ENCODE measurements around the gene BCL2L14.
"Not testable (repeated sequence)": the region's sequence is repeated elsewhere in the genome, so short reads cannot be mapped to it uniquely, and the experiment has no call there.

The BCL2L14 gene

DNA sequence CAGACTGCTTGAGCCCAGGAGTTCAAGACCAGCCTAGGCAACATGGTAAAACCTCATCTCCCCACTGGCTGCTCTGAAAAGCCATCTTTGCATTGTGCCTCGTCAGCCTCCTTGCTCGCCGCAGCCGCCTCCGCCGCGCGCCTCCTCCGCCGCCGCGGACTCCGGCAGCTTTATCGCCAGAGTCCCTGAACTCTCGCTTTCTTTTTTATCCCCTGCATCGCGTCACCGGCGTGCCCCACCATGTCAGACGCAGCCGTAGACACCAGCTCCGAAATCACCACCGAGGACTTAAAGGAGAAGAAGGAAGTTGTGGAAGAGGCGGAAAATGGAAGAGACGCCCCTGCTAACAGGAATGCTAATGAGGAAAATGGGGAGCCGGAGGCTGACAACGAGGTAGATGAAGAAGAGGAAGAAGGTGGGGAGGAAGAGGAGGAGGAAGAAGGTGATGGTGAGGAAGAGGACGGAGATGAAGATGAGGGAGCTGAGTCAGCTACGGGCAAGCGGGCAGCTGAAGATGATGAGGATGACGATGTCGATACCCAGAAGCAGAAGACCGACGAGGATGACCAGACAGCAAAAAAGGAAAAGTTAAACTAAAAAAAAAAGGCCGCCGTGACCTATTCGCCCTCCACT is 40.3 kb downstream of the BCL2L14 start:
- not testable (repeated sequence) for DNase-seq

DNA sequence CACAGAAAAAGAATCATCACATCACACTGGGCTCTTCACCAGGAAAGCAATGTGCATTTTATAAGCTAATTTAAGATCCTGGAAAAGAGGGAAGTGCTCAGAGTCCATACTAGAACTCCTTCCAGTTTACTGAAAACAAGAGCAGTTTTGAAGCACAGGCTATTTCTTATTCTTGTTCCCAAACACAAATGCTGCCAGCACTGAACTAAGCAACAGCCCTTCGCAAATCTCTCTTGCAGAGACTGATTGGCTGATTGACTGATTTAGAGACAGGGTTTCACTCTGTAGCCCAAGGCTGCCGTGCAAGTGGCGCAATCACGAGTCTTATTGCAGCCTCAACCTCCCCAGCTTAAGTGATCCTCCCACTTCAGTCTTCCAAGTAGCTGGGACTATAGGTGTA is 44.8 kb downstream of the BCL2L14 start:
- DNase-seq: no peak

DNA sequence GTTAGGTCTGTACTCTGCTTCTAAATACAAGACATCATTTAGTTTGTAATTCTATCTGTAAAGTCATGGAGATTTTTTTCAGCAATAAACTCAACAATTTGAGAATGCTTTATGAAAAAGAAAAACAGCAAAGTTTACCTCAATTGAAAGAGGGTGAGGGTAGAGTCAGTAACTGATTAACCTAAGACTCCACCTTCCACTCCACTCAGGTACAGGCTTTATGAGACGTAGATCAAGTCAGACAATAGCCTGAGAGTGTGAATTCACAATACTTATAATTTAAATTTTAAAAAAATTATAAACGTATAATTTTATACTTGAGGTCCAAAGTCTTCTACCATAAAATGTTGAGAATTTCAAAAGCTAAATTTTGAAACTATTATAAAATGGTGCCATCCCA is 45.9 kb downstream of the BCL2L14 start:
- DNase-seq: no peak

DNA sequence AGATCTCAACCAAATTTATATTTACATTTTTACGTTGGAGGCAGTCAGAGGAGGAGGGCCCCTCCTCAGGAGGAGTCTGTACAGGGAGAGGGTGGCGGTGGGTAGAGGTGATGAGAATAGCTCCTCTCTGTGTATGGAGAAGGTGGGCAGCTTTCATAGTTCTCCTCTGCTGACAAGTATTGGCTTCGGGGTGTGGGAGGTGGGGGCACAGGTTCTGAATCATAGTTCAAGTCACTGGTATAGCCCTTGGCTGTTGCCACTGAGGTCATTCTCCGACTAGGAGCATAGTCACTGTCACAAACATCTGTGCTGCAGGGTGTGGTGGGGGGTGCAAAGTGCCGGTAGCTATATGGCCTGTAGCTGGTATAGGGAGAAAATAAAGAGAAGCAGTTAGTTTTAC is 50.3 kb downstream of the BCL2L14 start:
- DNase-seq: no peak

DNA sequence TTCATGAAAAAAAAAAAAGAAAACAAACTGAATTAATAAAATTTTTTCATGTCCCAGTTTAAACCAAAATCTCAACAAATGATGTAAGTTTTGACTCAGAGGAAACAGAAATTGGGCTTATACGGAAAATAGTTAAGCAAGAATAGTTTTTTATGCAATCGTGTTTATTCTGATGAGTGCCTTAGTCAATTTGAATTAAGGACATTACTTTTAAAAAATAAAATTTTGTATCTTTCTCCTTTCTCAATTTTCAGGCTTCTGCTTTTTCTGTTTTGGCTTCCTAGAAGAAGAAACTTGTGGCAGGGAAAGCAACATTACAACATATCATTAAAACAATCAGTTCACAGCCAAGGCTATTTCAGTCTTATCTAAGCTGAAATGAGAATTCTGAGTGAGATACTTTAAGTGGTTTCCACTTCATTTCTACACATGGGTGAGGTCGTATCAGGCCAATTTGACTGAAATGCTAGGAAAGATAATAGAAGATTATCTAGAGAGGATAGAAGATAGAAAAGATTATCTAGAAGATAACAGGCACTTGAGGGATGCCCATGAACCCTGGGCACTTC is 52.4 kb downstream of the BCL2L14 start:
- no peak for DNase-seq

DNA sequence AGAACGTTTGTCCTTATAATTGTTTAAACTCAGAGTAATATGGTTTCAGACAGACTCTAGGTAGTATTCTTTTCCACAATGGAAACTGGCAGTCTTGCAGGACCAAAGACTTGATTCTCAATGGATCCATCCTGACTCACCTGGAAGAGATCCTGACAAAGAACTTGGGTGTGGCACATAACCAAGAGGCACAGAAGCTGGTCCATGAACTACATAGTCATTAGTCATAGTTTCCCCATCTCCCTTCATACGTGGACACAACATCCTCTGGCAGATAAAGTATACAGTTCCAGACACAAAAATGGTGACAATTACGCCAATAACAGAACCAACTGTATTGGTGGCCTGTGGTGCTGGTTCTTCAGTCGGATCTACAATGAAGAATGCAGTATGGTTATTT is 55.8 kb downstream of the BCL2L14 start:
- no peak for DNase-seq

DNA sequence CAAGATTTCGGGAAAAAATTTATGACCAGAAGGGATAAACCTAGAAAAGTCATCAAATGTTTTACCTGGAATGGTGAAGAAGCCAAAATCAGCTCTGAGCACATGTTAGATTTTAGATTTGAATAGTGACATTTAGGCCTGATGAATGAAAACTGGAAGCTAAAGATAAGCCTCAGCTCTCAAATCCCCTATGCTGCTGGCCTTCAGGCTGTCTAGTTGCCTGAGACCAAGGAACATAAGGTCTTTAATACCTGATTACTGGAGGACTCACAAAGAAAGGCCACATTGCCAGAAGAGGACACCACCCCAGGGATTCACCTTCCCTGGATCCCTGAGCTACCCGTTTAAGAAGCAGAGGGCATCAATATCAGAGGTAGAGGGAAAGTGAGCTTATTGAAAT is 56.6 kb downstream of the BCL2L14 start:
- DNase-seq: no peak

DNA sequence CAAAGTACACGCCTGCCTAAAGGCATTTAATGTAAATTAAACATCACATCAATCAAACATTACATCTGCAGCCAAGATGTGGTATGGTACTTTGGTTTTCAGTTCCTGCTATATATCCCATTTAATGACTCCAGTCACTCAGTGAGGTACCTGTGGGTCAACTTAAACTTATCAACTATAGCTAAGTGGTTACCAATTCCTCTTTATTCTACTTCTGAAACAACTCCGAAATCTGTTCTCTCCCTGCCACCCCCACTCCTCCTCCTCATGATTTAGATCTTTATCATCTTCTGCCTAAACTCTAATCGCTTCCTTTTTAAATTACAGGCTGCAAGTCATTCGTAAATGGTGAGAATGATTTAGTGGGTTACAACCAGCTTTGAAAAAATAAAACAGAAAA is 57.9 kb downstream of the BCL2L14 start:
- DNase-seq: no peak

DNA sequence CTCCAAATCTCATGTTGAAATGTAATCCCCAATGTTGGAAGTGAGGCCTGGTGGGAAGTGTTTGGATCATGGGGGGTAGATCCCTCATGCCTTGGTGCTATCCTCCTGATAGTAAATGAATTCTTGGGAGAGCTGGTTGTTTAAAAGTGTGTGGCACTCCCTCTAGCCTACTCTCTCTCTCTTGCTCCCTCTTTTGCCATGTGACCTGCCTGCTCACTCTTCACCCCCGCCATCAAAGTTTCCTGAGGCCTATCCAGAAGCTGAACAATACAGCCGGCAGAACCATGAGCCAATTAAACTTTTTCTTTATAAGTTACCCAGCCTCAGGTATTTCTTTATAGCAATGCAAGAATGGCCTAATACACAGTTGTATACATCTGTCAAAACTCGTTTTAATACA is 62.5 kb downstream of the BCL2L14 start:
- no peak for DNase-seq

DNA sequence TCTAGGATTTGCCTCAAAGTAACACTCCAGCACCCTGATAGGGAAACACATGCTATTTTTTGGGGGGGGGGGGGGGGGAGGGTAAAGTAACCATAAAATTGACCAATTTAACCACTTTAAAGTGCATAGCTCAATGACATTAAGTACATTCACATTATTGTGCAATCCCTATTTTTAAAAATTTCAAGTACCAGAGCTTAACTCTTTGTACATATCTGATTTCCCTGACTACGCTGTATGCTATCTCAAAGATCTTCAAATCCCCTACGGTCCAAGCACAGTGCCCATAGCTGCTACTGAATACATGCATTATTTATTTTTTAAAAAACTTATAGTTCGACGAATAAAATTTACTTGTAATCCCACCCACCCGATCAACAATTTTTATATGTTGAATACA is 63.0 kb downstream of the BCL2L14 start:
- DNase-seq: no peak

DNA sequence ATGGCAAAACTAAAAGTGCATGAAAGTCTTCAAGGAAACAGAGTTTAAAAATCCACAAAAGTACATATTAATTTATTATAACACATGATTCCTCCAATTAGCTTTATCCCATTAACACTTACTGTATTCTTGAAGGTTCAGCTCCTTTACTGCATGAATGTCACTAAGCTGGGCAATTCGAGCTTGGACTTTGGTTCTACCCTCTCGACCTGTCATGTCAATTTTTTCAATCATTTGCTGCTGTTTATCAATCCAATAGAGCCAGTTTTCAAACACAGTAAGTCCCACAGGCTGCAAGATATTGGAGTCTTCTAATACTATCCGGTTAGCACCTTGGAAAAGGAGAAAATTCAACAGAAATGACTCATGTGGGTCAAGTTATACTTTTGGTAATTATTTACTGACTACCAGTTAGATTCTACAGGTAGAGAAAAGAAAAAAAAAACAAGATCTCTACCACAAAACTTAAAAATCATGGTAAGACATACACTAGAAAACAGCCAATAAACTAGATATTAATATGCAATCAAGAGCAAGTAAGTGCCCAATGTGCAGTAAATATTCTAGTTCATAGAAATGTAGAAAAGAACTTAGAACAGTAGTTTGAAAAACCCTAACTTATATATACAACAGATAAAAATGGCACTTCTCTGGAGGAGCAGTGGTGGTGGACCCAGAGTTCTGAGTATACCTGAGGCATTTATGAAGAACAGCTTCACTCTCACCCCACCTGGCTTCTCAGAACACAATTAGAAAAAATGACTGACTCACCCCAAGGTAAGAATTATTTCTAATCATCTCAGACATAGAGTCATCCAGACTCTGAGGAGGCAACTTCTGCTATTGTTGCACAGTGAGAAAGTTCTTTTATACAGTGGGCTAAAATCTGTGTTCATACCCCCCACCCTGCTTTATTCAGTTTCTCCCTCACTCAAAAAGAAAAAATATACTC is 67.7 kb downstream of the BCL2L14 start:
- no peak for DNase-seq

DNA sequence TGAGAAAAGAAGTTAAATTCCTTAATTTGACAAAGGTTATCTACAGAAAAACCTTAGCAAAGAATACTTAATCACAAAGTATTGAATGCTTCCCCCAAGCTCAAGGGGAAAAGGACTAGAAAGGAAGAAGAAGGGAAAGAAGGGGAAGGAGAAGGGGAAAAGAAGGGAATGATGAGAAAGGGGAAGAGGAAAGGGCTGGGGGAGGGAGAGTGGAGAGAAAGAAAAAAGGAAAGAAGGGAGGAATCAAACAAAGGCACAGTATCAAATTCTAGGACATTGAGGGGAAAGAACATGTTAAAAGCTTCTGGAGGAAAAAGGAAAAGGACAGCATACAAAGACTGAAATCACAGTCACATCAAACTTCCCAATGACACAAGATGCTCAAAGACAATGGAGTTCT is 70.3 kb downstream of the BCL2L14 start:
- DNase-seq: no peak

DNA sequence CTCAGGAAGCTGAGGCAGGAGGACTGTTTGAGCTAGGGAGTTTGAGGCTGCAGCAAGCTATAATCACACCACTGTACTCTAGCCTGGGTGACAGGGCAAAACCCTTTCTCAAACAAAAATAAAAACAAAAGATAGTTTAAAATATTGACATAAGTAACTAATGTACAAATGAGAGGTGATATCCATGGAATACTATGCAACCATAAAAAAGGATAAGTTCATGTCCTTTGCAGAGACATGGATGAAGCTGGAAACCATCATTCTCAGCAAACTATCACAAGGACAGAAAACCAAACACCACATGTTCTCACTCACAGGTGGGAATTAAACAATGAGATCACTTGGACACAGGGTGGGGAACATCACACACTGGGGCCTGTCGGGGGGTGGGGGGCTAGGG is 73.8 kb downstream of the BCL2L14 start:
- not testable (repeated sequence) for DNase-seq

DNA sequence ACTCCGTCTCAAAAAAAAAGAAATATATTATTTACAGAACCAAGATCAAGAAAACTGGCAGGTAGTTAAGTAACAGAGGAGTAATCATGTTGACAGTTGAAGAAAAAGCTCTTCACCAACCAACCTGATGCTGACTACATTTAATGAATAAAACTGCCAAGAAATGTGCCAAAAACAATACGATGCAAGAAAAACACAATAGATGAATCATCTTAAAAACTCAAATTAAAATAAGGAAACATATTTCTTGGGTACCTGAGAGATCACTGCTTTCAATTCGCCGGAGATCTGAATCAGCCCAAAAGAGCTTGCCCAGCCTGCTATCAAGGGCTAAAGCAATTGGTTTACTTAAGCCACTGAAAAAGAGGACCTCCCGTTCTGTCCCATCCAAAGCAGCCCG is 76.4 kb downstream of the BCL2L14 start:
- DNase-seq: no peak
